ENCODE measurements around the gene TANGO6.

Gene TANGO6

GRCh38 chr16:69094501-69094900, 251.2 kb downstream of the TANGO6 start:
- H3K9me3 ChIP-seq (ENCODE audit: control insufficient read depth, low read depth, low read length): no peaks in the 10 kb centered on the region
- H3K36me3 ChIP-seq (ENCODE audit: control insufficient read depth, low read depth, low read length): no peaks in the 10 kb centered on the region
- H3K4me3 ChIP-seq (ENCODE audit: low read length): no peak overlapping the region
- H3K27me3 ChIP-seq (ENCODE audit: control insufficient read depth, insufficient read depth, low read length): no peaks in the 10 kb centered on the region
- H3K9ac ChIP-seq (ENCODE audit: low read length): no peak overlapping the region
- no peak overlapping the region for H3K27ac ChIP-seq (ENCODE audit: low read length)
- peaks cover 21% of the 10 kb centered on the region for H3K4me1 ChIP-seq (ENCODE audit: control insufficient read depth, low read depth, low read length)

- H3K27ac ChIP-seq (ENCODE audit: low read length): no peak overlapping the region
- no peak overlapping the region for H3K9ac ChIP-seq (ENCODE audit: low read length)
- no peak overlapping the region for H3K4me3 ChIP-seq (ENCODE audit: low read length)
- peaks cover 20% of the 10 kb centered on the region for H3K4me1 ChIP-seq (ENCODE audit: control insufficient read depth, low read depth, low read length)
- H3K36me3 ChIP-seq (ENCODE audit: control insufficient read depth, low read depth, low read length): no peaks in the 10 kb centered on the region
- H3K27me3 ChIP-seq (ENCODE audit: control insufficient read depth, insufficient read depth, low read length): no peaks in the 10 kb centered on the region
- H3K9me3 ChIP-seq (ENCODE audit: control insufficient read depth, low read depth, low read length): no peaks in the 10 kb centered on the region
Measured at GRCh38 chr16:69095193-69095592, 251.9 kb downstream of the TANGO6 start.

- no peak overlapping the region for H3K4me3 ChIP-seq (ENCODE audit: low read length)
- no peaks in the 10 kb centered on the region for H3K9me3 ChIP-seq (ENCODE audit: control insufficient read depth, low read depth, low read length)
- H3K9ac ChIP-seq (ENCODE audit: low read length): no peak overlapping the region
- no peaks in the 10 kb centered on the region for H3K27me3 ChIP-seq (ENCODE audit: control insufficient read depth, insufficient read depth, low read length)
- peaks cover 24% of the 10 kb centered on the region for H3K4me1 ChIP-seq (ENCODE audit: control insufficient read depth, low read depth, low read length)
- no peak overlapping the region for H3K27ac ChIP-seq (ENCODE audit: low read length)
- no peaks in the 10 kb centered on the region for H3K36me3 ChIP-seq (ENCODE audit: control insufficient read depth, low read depth, low read length)
Measured at GRCh38 chr16:69100071-69100691, 256.9 kb downstream of the TANGO6 start.

- Histone ChIP-seq H3K4me1 (ENCODE audit: control insufficient read depth, low read depth, low read length) (peaks cover 17% of the 10 kb centered on the region), H3K9me3 (ENCODE audit: control insufficient read depth, low read depth, low read length) (no peaks in the 10 kb centered on the region)
Measured at GRCh38 chr16:69105501-69106361, 262.4 kb downstream of the TANGO6 start, which contains the start of gene HAS3. Gene HAS3 (plus strand): TSS chr16:69105653. CDS start chr16:69109396, 3,743 bp downstream.

GRCh38 chr16:69106491-69107315, 263.4 kb downstream of the TANGO6 start:
- Histone ChIP-seq H3K9ac (ENCODE audit: low read length) (peak overlapping the region; percentile 67), H3K4me3 (ENCODE audit: low read length) (peak overlapping the region; percentile 72), H3K27me3 (ENCODE audit: control insufficient read depth, insufficient read depth, low read length) (no peaks in the 10 kb centered on the region), H3K36me3 (ENCODE audit: control insufficient read depth, low read depth, low read length) (peaks cover 21% of the 10 kb centered on the region), H3K9me3 (ENCODE audit: control insufficient read depth, low read depth, low read length) (no peaks in the 10 kb centered on the region), H3K4me1 (ENCODE audit: control insufficient read depth, low read depth, low read length) (peaks cover 17% of the 10 kb centered on the region), H3K27ac (ENCODE audit: low read length) (peak overlapping the region; percentile 30)

More at GRCh38 chr16:69105501-69106361, 262.4 kb downstream of the TANGO6 start, which contains the start of gene HAS3:
- peaks cover 13% of the 10 kb centered on the region for H3K36me3 ChIP-seq (ENCODE audit: control insufficient read depth, low read depth, low read length)
- H3K27ac ChIP-seq (ENCODE audit: low read length): no peak within 1 kb of the TSS
- peak within 1 kb of the TSS; percentile 70 for H3K9ac ChIP-seq (ENCODE audit: low read length)
- H3K4me3 ChIP-seq (ENCODE audit: low read length): peak within 1 kb of the TSS; percentile 83
- H3K27me3 ChIP-seq (ENCODE audit: control insufficient read depth, insufficient read depth, low read length): no peaks in the 10 kb centered on the region

GRCh38 chr16:69107316-69107962, 264.1 kb downstream of the TANGO6 start:
- H3K4me1 ChIP-seq (ENCODE audit: control insufficient read depth, low read depth, low read length): peaks cover 12% of the 10 kb centered on the region
- H3K4me3 ChIP-seq (ENCODE audit: low read length): peak overlapping the region; percentile 72
- peak overlapping the region; percentile 30 for H3K27ac ChIP-seq (ENCODE audit: low read length)

GRCh38 chr16:69108064-69108904, 265.0 kb downstream of the TANGO6 start:
- H3K36me3 ChIP-seq (ENCODE audit: control insufficient read depth, low read depth, low read length): peaks cover 32% of the 10 kb centered on the region
- H3K4me3 ChIP-seq (ENCODE audit: low read length): peak overlapping the region; percentile 72
- peaks cover 8% of the 10 kb centered on the region for H3K4me1 ChIP-seq (ENCODE audit: control insufficient read depth, low read depth, low read length)
- H3K27ac ChIP-seq (ENCODE audit: low read length): peak overlapping the region; percentile 33
- H3K9me3 ChIP-seq (ENCODE audit: control insufficient read depth, low read depth, low read length): no peaks in the 10 kb centered on the region
- peak overlapping the region; percentile 67 for H3K9ac ChIP-seq (ENCODE audit: low read length)
- H3K27me3 ChIP-seq (ENCODE audit: control insufficient read depth, insufficient read depth, low read length): no peaks in the 10 kb centered on the region

More at GRCh38 chr16:69107316-69107962, 264.1 kb downstream of the TANGO6 start:
- Histone ChIP-seq H3K9me3 (ENCODE audit: control insufficient read depth, low read depth, low read length) (no peaks in the 10 kb centered on the region), H3K27me3 (ENCODE audit: control insufficient read depth, insufficient read depth, low read length) (no peaks in the 10 kb centered on the region), H3K36me3 (ENCODE audit: control insufficient read depth, low read depth, low read length) (peaks cover 26% of the 10 kb centered on the region), H3K9ac (ENCODE audit: low read length) (peak overlapping the region; percentile 67)

- H3K36me3 ChIP-seq (ENCODE audit: control insufficient read depth, low read depth, low read length): peaks cover 38% of the 10 kb centered on the region
- peaks cover 8% of the 10 kb centered on the region for H3K4me1 ChIP-seq (ENCODE audit: control insufficient read depth, low read depth, low read length)
- H3K27ac ChIP-seq (ENCODE audit: low read length): peak overlapping the region; percentile 33
- peak overlapping the region; percentile 72 for H3K4me3 ChIP-seq (ENCODE audit: low read length)
- H3K9me3 ChIP-seq (ENCODE audit: control insufficient read depth, low read depth, low read length): no peaks in the 10 kb centered on the region
- no peaks in the 10 kb centered on the region for H3K27me3 ChIP-seq (ENCODE audit: control insufficient read depth, insufficient read depth, low read length)
- H3K9ac ChIP-seq (ENCODE audit: low read length): peak overlapping the region; percentile 67
Measured at GRCh38 chr16:69108905-69109252, 265.5 kb downstream of the TANGO6 start.

- no peak overlapping the region for H3K27ac ChIP-seq (ENCODE audit: low read length)
- H3K4me3 ChIP-seq (ENCODE audit: low read length): no peak overlapping the region
- peaks cover 46% of the 10 kb centered on the region for H3K36me3 ChIP-seq (ENCODE audit: control insufficient read depth, low read depth, low read length)
- no peaks in the 10 kb centered on the region for H3K9me3 ChIP-seq (ENCODE audit: control insufficient read depth, low read depth, low read length)
- no peaks in the 10 kb centered on the region for H3K27me3 ChIP-seq (ENCODE audit: control insufficient read depth, insufficient read depth, low read length)
- H3K4me1 ChIP-seq (ENCODE audit: control insufficient read depth, low read depth, low read length): peaks cover 8% of the 10 kb centered on the region
- H3K9ac ChIP-seq (ENCODE audit: low read length): no peak overlapping the region
Measured at GRCh38 chr16:69109486-69110270, 266.3 kb downstream of the TANGO6 start.

GRCh38 chr16:69110406-69110805, 267.1 kb downstream of the TANGO6 start:
- Histone ChIP-seq H3K36me3 (ENCODE audit: control insufficient read depth, low read depth, low read length) (peaks cover 53% of the 10 kb centered on the region), H3K9ac (ENCODE audit: low read length) (no peak overlapping the region), H3K4me1 (ENCODE audit: control insufficient read depth, low read depth, low read length) (peaks cover 5% of the 10 kb centered on the region), H3K27ac (ENCODE audit: low read length) (no peak overlapping the region), H3K4me3 (ENCODE audit: low read length) (no peak overlapping the region), H3K9me3 (ENCODE audit: control insufficient read depth, low read depth, low read length) (no peaks in the 10 kb centered on the region), H3K27me3 (ENCODE audit: control insufficient read depth, insufficient read depth, low read length) (no peaks in the 10 kb centered on the region)

Measured in iPS-18a (cell line).